ENCODE measurements around the gene ABCB8.

Gene ABCB8

GRCh38 chr7:151056666-151057505 lies 28.6 kb downstream of the ABCB8 start:
- peaks cover 21% of the 10 kb centered on the region for H3K4me1 ChIP-seq
- peaks cover 2% of the 10 kb centered on the region; the same call in 1 of the 2 replicates for H3K36me3 ChIP-seq (replicated peaks)
- H3K4me3 ChIP-seq = peak overlapping the region; percentile 88
- DNase-seq (ENCODE audit: low spot score in 2 of 2) = no peak
- in situ Hi-C loops (cut with MboI; ENCODE audit: low sequenced_read_pairs) = no loop called here
- no peaks in the 10 kb centered on the region for H3K27me3 ChIP-seq (ENCODE audit: low read depth)
- no peaks in the 10 kb centered on the region for H3K9me3 ChIP-seq

GRCh38 chr7:151057506-151057988 lies 29.3 kb downstream of the ABCB8 start, which contains the start of gene CDK5:
TSS of gene CDK5 (minus strand) at chr7:151057897. CDS start at chr7:151057848, 49 bp downstream.
- peak within 1 kb of the TSS; percentile 88 for H3K4me3 ChIP-seq
- H3K27me3 ChIP-seq (ENCODE audit: low read depth) = no peaks in the 10 kb centered on the region
- H3K4me1 ChIP-seq = peaks cover 23% of the 10 kb centered on the region
- in situ Hi-C loops (cut with MboI; ENCODE audit: low sequenced_read_pairs) = no loop called here
- DNase-seq (ENCODE audit: low spot score in 2 of 2) = no peak
- no peaks in the 10 kb centered on the region for H3K9me3 ChIP-seq
- H3K36me3 ChIP-seq (replicated peaks) = peaks cover 7% of the 10 kb centered on the region

- Histone ChIP-seq H3K27me3 (ENCODE audit: low read depth) (no peaks in the 10 kb centered on the region), H3K9me3 (no peaks in the 10 kb centered on the region), H3K36me3 (replicated peaks) (peaks cover 10% of the 10 kb centered on the region), H3K4me1 (peaks cover 23% of the 10 kb centered on the region), H3K4me3 (peak overlapping the region; percentile 88)
- peak; percentile 97 to 98 for DNase-seq (ENCODE audit: low spot score in 2 of 2)
- in situ Hi-C loops (cut with MboI; ENCODE audit: low sequenced_read_pairs) = no loop called here
Measured at GRCh38 chr7:151057989-151058780, 29.9 kb downstream of the ABCB8 start.

- Histone ChIP-seq H3K9me3 (no peaks in the 10 kb centered on the region), H3K27me3 (ENCODE audit: low read depth) (no peaks in the 10 kb centered on the region), H3K4me1 (peaks cover 23% of the 10 kb centered on the region), H3K36me3 (replicated peaks) (peaks cover 16% of the 10 kb centered on the region), H3K4me3 (peak overlapping the region; percentile 88)
- in situ Hi-C loops (cut with MboI; ENCODE audit: low sequenced_read_pairs) = no loop called here
- DNase-seq (ENCODE audit: low spot score in 2 of 2) = no peak
Measured at GRCh38 chr7:151058781-151059366, 30.6 kb downstream of the ABCB8 start.

- H3K4me3 ChIP-seq = peak within 1 kb of the TSS; percentile 88
- peak; percentile 45 to 86 for DNase-seq (ENCODE audit: low spot score in 2 of 2)
- no peaks in the 10 kb centered on the region for H3K9me3 ChIP-seq
- H3K36me3 ChIP-seq (replicated peaks) = peaks cover 19% of the 10 kb centered on the region
- H3K4me1 ChIP-seq = peaks cover 23% of the 10 kb centered on the region
- in situ Hi-C loops (cut with MboI; ENCODE audit: low sequenced_read_pairs) = no loop called here
- H3K27me3 ChIP-seq (ENCODE audit: low read depth) = no peaks in the 10 kb centered on the region
Measured at GRCh38 chr7:151059367-151060112, 31.3 kb downstream of the ABCB8 start, which contains the start of gene SLC4A2. TSS of gene SLC4A2 (plus strand) at chr7:151059589. CDS start at chr7:151061988, 2,399 bp downstream.

GRCh38 chr7:151060113-151060415 lies 31.8 kb downstream of the ABCB8 start:
- peak overlapping the region; percentile 88 for H3K4me3 ChIP-seq
- H3K27me3 ChIP-seq (ENCODE audit: low read depth) = no peaks in the 10 kb centered on the region
- H3K4me1 ChIP-seq = peaks cover 23% of the 10 kb centered on the region
- H3K36me3 ChIP-seq (replicated peaks) = peaks cover 24% of the 10 kb centered on the region
- no peak for DNase-seq (ENCODE audit: low spot score in 2 of 2)
- in situ Hi-C loops (cut with MboI; ENCODE audit: low sequenced_read_pairs) = no loop called here
- H3K9me3 ChIP-seq = no peaks in the 10 kb centered on the region

GRCh38 chr7:151060416-151061212 lies 32.4 kb downstream of the ABCB8 start:
- Histone ChIP-seq H3K36me3 (replicated peaks) (peaks cover 29% of the 10 kb centered on the region), H3K4me3 (peak overlapping the region; percentile 88), H3K4me1 (peaks cover 23% of the 10 kb centered on the region), H3K27me3 (ENCODE audit: low read depth) (no peaks in the 10 kb centered on the region), H3K9me3 (no peaks in the 10 kb centered on the region)
- in situ Hi-C loops (cut with MboI; ENCODE audit: low sequenced_read_pairs) = no loop called here
- peak in 1 of 2 experiments; percentile 51 for DNase-seq (ENCODE audit: low spot score in 2 of 2)

GRCh38 chr7:151061213-151062110 lies 33.2 kb downstream of the ABCB8 start:
- H3K9me3 ChIP-seq = no peaks in the 10 kb centered on the region
- H3K4me3 ChIP-seq = peak overlapping the region; percentile 88
- H3K4me1 ChIP-seq = peaks cover 23% of the 10 kb centered on the region
- no peaks in the 10 kb centered on the region for H3K27me3 ChIP-seq (ENCODE audit: low read depth)
- in situ Hi-C loops (cut with MboI; ENCODE audit: low sequenced_read_pairs) = no loop called here
- H3K36me3 ChIP-seq (replicated peaks) = peaks cover 34% of the 10 kb centered on the region
- DNase-seq (ENCODE audit: low spot score in 2 of 2) = no peak

- peaks cover 40% of the 10 kb centered on the region for H3K36me3 ChIP-seq (replicated peaks)
- H3K4me1 ChIP-seq = peaks cover 23% of the 10 kb centered on the region
- no peak for DNase-seq (ENCODE audit: low spot score in 2 of 2)
- H3K9me3 ChIP-seq = no peaks in the 10 kb centered on the region
- H3K4me3 ChIP-seq = peak overlapping the region; percentile 88; the same call in 1 of the 2 replicates
- H3K27me3 ChIP-seq (ENCODE audit: low read depth) = no peaks in the 10 kb centered on the region
- in situ Hi-C loops (cut with MboI; ENCODE audit: low sequenced_read_pairs) = no loop called here
Measured at GRCh38 chr7:151062111-151062398, 33.8 kb downstream of the ABCB8 start.

GRCh38 chr7:151062399-151063211 lies 34.4 kb downstream of the ABCB8 start:
- Histone ChIP-seq H3K36me3 (replicated peaks) (peaks cover 46% of the 10 kb centered on the region), H3K4me1 (peaks cover 23% of the 10 kb centered on the region)
- peak in 1 of 2 experiments; percentile 70 for DNase-seq (ENCODE audit: low spot score in 2 of 2)

GRCh38 chr7:151063212-151063561 lies 34.9 kb downstream of the ABCB8 start:
- DNase-seq (ENCODE audit: low spot score in 2 of 2) = no peak
- H3K27me3 ChIP-seq (ENCODE audit: low read depth) = no peaks in the 10 kb centered on the region
- H3K4me1 ChIP-seq = peaks cover 22% of the 10 kb centered on the region
- no peaks in the 10 kb centered on the region for H3K9me3 ChIP-seq
- in situ Hi-C loops (cut with MboI; ENCODE audit: low sequenced_read_pairs) = no loop called here
- peaks cover 52% of the 10 kb centered on the region for H3K36me3 ChIP-seq (replicated peaks)
- no peak overlapping the region for H3K4me3 ChIP-seq

More at GRCh38 chr7:151062399-151063211, 34.4 kb downstream of the ABCB8 start:
- H3K4me3 ChIP-seq = no peak overlapping the region
- no peaks in the 10 kb centered on the region for H3K9me3 ChIP-seq
- no peaks in the 10 kb centered on the region for H3K27me3 ChIP-seq (ENCODE audit: low read depth)
- in situ Hi-C loops (cut with MboI; ENCODE audit: low sequenced_read_pairs) = no loop called here
